Endometrial microvascular endothelial cells (primary cell): ENCODE results near the gene TCP10L. TPM values are rescaled to one million over a fixed set of nuclear protein-coding genes. Genes with fewer than 3 reads are reported as not detected.
"Not testable (repeated sequence)": the region's sequence is repeated elsewhere in the genome, so short reads cannot be mapped to it uniquely, and the experiment has no call there.

Experiments
- in situ Hi-C: cut with HindIII; loops from 2 replicates; pipeline ENCODE4 v1.10.0; 2017; ENCODE audit warnings: low sequenced_read_pairs, low pct_unique_long_range_greater_than_20kb; ENCODE audit errors: inconsistent ontology term
- total RNA-seq: library from RNA; depleted of rRNA; stranded (reverse); fragments of >200 nt; gene quantifications from one replicate; pipeline ENCODE4 v1.2.3, GENCODE V29; 2015; ENCODE audit errors: inconsistent ontology term

TCP10L gene
- not detected for total RNA-seq

- in situ Hi-C loops, result no loop called here
Observed at GRCh38 chr21:32585042-32585710, at the start of gene TCP10L. TCP10L (minus strand) TSS chr21:32585523; CDS start chr21:32584304, 1,219 bp downstream.

- in situ Hi-C loops, result no loop called here
Observed at GRCh38 chr21:32626621-32627196, 41.4 kb upstream of the TCP10L start.

- in situ Hi-C loops, result not testable (repeated sequence)
Observed at GRCh38 chr21:32618218-32618617, 32.9 kb upstream of the TCP10L start.

- in situ Hi-C loops, result no loop called here
Observed at GRCh38 chr21:32613436-32614043, 28.2 kb upstream of the TCP10L start.

GRCh38 chr21:32612999-32613337, 27.6 kb upstream of the TCP10L start:
- in situ Hi-C loops, result no loop called here

- in situ Hi-C loops, result no loop called here
Observed at GRCh38 chr21:32612075-32612998, 27.0 kb upstream of the TCP10L start, which contains the start of gene CFAP298. CFAP298 (minus strand) TSS chr21:32612377; CDS start chr21:32612243, 134 bp downstream.

GRCh38 chr21:32611471-32611997, 26.2 kb upstream of the TCP10L start:
- in situ Hi-C loops, result no loop called here

- in situ Hi-C loops, result not testable (repeated sequence)
Observed at GRCh38 chr21:32610940-32611339, 25.6 kb upstream of the TCP10L start.

- in situ Hi-C loops, result no loop called here
Observed at GRCh38 chr21:32608851-32609250, 23.5 kb upstream of the TCP10L start.

GRCh38 chr21:32605469-32605868, 20.1 kb upstream of the TCP10L start:
- in situ Hi-C loops, result no loop called here

- in situ Hi-C loops, result no loop called here
Observed at GRCh38 chr21:32604464-32604863, 19.1 kb upstream of the TCP10L start.

- in situ Hi-C loops, result no loop called here
Observed at GRCh38 chr21:32603131-32603530, 17.8 kb upstream of the TCP10L start.

GRCh38 chr21:32602099-32602498, 16.8 kb upstream of the TCP10L start:
- in situ Hi-C loops, result no loop called here

- in situ Hi-C loops, result no loop called here
Observed at GRCh38 chr21:32599526-32599925, 14.2 kb upstream of the TCP10L start.

- in situ Hi-C loops, result no loop called here
Observed at GRCh38 chr21:32599091-32599490, 13.8 kb upstream of the TCP10L start.

GRCh38 chr21:32597205-32597604, 11.9 kb upstream of the TCP10L start:
- in situ Hi-C loops, result no loop called here

- in situ Hi-C loops, result no loop called here
Observed at GRCh38 chr21:32595431-32595830, 10.1 kb upstream of the TCP10L start.

- in situ Hi-C loops, result no loop called here
Observed at GRCh38 chr21:32593690-32594089, 8.4 kb upstream of the TCP10L start.

GRCh38 chr21:32592929-32593502, 7.7 kb upstream of the TCP10L start:
- in situ Hi-C loops, result no loop called here
